GM12878 (cell line): ENCODE data around the gene TMEM254. TPM values are rescaled to one million over a fixed set of nuclear protein-coding genes. Genes with fewer than 3 reads are reported as not detected.

Source experiments
- ATAC-seq: fragments of 200-7000 bp; cut with Tn5 transposase; 3 replicates; pipeline ENCODE4 v1.9.1; 2020; ENCODE audit warnings: mild to moderate bottlenecking, moderate library complexity
- BruUV-seq: library from RNA; stranded (reverse); fragments of 400-500 nt; replicated peaks from 2 replicates; lab custom pipeline; 2021; lab: Mats Ljungman, UMichigan
- CTCF ChIA-PET: fragments of 300-600 bp; sonication (Branson Sonifier 250); formaldehyde crosslinking; extraction: SDS; loops from one replicate; lab custom pipeline; 2021; ENCODE audit warnings: inconsistent platforms; lab: Yijun Ruan, JAX
- POLR2A ChIA-PET: fragments of 350-600 bp; formaldehyde crosslinking; extraction: SDS; loops from one replicate; lab custom pipeline; 2021; ENCODE audit warnings: inconsistent platforms; lab: Charles Lee
- RAD21 ChIA-PET: fragments of 300-600 bp; sonication (Branson Sonifier 250); formaldehyde crosslinking; loops from one replicate; lab custom pipeline; 2023; ENCODE audit warnings: antibody characterized with exemption; ENCODE audit not compliant: unreplicated experiment; lab: Charles Lee
- SMC1A ChIA-PET: fragments of 300-600 bp; sonication (Branson Sonifier 250); formaldehyde crosslinking; loops from one replicate; lab custom pipeline; 2023; ENCODE audit not compliant: unreplicated experiment, uncharacterized antibody; lab: Charles Lee
- DNase-seq: peaks from one replicate; pipeline ENCODE4 v3.0.0-alpha.2; 2011; ENCODE audit warnings: low read depth, low spot score
- FAIRE-seq: peaks from 3 replicates; lab custom pipeline; 2011; peaks lifted over from hg19 to GRCh38; lab: Jason Lieb, UNC
- H2AFZ ChIP-seq: 2 replicates; pipeline ENCODE4 v1.6.0; 2011; ENCODE audit warnings: low read depth, low read length, control low read depth; ENCODE audit not compliant: control insufficient read depth
- H3K27ac ChIP-seq: 2 replicates; pipeline ENCODE4 v1.5.1; 2011; ENCODE audit warnings: control low read depth; ENCODE audit not compliant: control insufficient read depth, insufficient read depth
- H3K27me3 ChIP-seq, 2 experiments: replicated peaks in 1 of 2; 2 replicates each; pipeline versions ENCODE4 v1.6.0 to v1.6.1; 2011; ENCODE audit warnings: low read length in 1 of 2; ENCODE audit not compliant: control insufficient read depth in 2 of 2, insufficient read depth in 2 of 2
- H3K36me3 ChIP-seq, 2 experiments: 2 replicates each; pipeline ENCODE4 v1.5.1; 2011; ENCODE audit warnings: low read length in 1 of 2; ENCODE audit not compliant: control insufficient read depth in 2 of 2, insufficient read depth in 2 of 2
- H3K4me1 ChIP-seq: 2 replicates; pipeline ENCODE4 v1.6.1; 2011; ENCODE audit warnings: mild to moderate bottlenecking, low read length, moderate library complexity, mixed read lengths; ENCODE audit not compliant: control insufficient read depth, insufficient read depth
- H3K4me2 ChIP-seq: 2 replicates; pipeline ENCODE4 v1.6.0; 2011; ENCODE audit warnings: control low read depth; ENCODE audit not compliant: control insufficient read depth, insufficient read depth
- H3K4me3 ChIP-seq: fragments of 200-600 bp; sonication (generic); 2 replicates; pipeline ENCODE4 v1.5.1; 2016
- H3K79me2 ChIP-seq: 2 replicates; pipeline ENCODE4 v1.6.0; 2011; ENCODE audit warnings: low read length; ENCODE audit not compliant: control insufficient read depth, insufficient read depth
- H3K9ac ChIP-seq: 2 replicates; pipeline ENCODE4 v1.8.0; 2011; ENCODE audit warnings: low read length, control low read depth, mixed read lengths; ENCODE audit not compliant: control insufficient read depth, insufficient read depth
- H3K9me3 ChIP-seq: replicated peaks from 3 replicates; pipeline ENCODE4 v1.5.1; 2011; ENCODE audit warnings: mild to moderate bottlenecking, low read length; ENCODE audit not compliant: control insufficient read depth, insufficient read depth
- H4K20me1 ChIP-seq: 2 replicates; pipeline ENCODE4 v1.6.0; 2011; ENCODE audit not compliant: control insufficient read depth, insufficient read depth
- ELK1 ChIP-seq: IDR thresholded peaks from 2 replicates; pipeline ENCODE4 v1.6.1; 2012; ENCODE audit warnings: low read depth, low read length, improper control_type of control experiment
- GATAD2B ChIP-seq: fragments of 450-650 bp; conservative IDR thresholded peaks from 2 replicates; pipeline ENCODE4 v1.6.1; 2017; ENCODE audit warnings: low read depth, mild to moderate bottlenecking, moderate library complexity
- MXI1 ChIP-seq: fragments of 150-350 bp; IDR thresholded peaks from 2 replicates; pipeline ENCODE4 v1.6.1; 2011; ENCODE audit warnings: low read depth, mild to moderate bottlenecking, inconsistent platforms, low read length, improper control_type of control experiment
- MYC ChIP-seq: IDR thresholded peaks from 2 replicates; pipeline ENCODE4 v1.6.1; 2011; ENCODE audit warnings: mild to moderate bottlenecking, low read length, moderate library complexity, inconsistent platforms; ENCODE audit not compliant: insufficient read depth, insufficient replicate concordance, insufficient read length, severe bottlenecking
- NBN ChIP-seq: fragments of 450-650 bp; IDR thresholded peaks from 2 replicates; pipeline ENCODE4 v1.6.1; 2016
- NFXL1 ChIP-seq: fragments of 450-650 bp; IDR thresholded peaks from 2 replicates; pipeline ENCODE4 v1.6.1; 2017; ENCODE audit warnings: antibody characterized with exemption, mild to moderate bottlenecking, borderline replicate concordance
- SPI1 ChIP-seq: IDR thresholded peaks from 2 replicates; pipeline ENCODE4 v1.6.1; 2011; ENCODE audit warnings: low read depth, mild to moderate bottlenecking, low read length, moderate library complexity, borderline replicate concordance; ENCODE audit not compliant: insufficient read depth
- SRF ChIP-seq, 2 experiments: IDR thresholded peaks; 2 replicates each; pipeline ENCODE4 v1.6.1; 2011; ENCODE audit warnings: low read depth in 2 of 2, low read length in 2 of 2, mild to moderate bottlenecking in 1 of 2, moderate library complexity in 1 of 2
- TARDBP ChIP-seq: IDR thresholded peaks from 2 replicates; pipeline ENCODE4 v1.6.1; 2016; ENCODE audit warnings: borderline replicate concordance
- YY1 ChIP-seq: IDR thresholded peaks from 2 replicates; pipeline ENCODE4 v1.6.1; 2011; ENCODE audit warnings: low read depth, mild to moderate bottlenecking, low read length
- ZNF217 ChIP-seq: fragments of 450-650 bp; IDR thresholded peaks from 2 replicates; pipeline ENCODE4 v1.6.1; 2017; ENCODE audit warnings: antibody characterized with exemption, mild to moderate bottlenecking
- whole genome bisulfite sequencing: methylation state at CpG from one replicate; pipeline ENCODE4 v1.1.6; 2016; ENCODE audit warnings: low lambda C conversion rate; ENCODE audit not compliant: insufficient replicate concordance, insufficient coverage; ENCODE audit errors: missing lambda C conversion rate; 5-methylcytosine and 5-hydroxymethylcytosine counted together
- in situ Hi-C: fragments of 300-500 bp; cut with MboI; formaldehyde crosslinking; loops from 9 replicates; pipeline ENCODE4 v1.14.3; 2018; ENCODE audit warnings: mixed read lengths
- intact Hi-C: fragments of 100-400 bp; cut with micrococcal nuclease; formaldehyde crosslinking; loops from one replicate; pipeline ENCODE4 v1.14.2; 2022; ENCODE audit not compliant: unreplicated experiment
- polyA plus RNA-seq, 11 experiments: library from polyadenylated mRNA; depleted of rRNA in 4 of 11; unstranded in 6 of 11; stranded (reverse) in 5 of 11; fragments of >200 nt; fragmentation: Nextera tagmentation in 4 of 11; fragmentation: Illumina TruSeq in 1 of 11; extraction: Ambion mirVana in 4 of 11; extraction: Trizol in 1 of 11; gene quantifications; 1 replicate in 1 of 11; 2 replicates in 10 of 11; pipeline versions ENCODE4 v1.2.1 to v1.2.3, GENCODE V29; 2011 to 2016; ENCODE audit warnings: inconsistent platforms in 2 of 11, missing spikeins in 2 of 11, low read depth in 1 of 11
- total RNA-seq, 4 experiments: library from RNA; depleted of rRNA in 3 of 4; stranded (reverse); fragments of >200 nt in 3 of 4; fragmentation: Illumina TruSeq in 1 of 4; extraction: Trizol in 1 of 4; gene quantifications; 2 replicates each; pipeline versions ENCODE4 v1.2.1 to v1.2.3, GENCODE V29; 2013 to 2021
- TF ChIP-seq, protein P1 (sequence below): IDR thresholded peaks from 2 replicates; pipeline ENCODE4 v1.6.1; 2011; ENCODE audit warnings: low read depth, mild to moderate bottlenecking, low read length, moderate library complexity, borderline replicate concordance; ENCODE audit errors: extremely low read depth
- TF ChIP-seq, protein P2 (sequence below): fragments of 450-650 bp; formaldehyde crosslinking; IDR thresholded peaks from 2 replicates; pipeline ENCODE4 v1.4.0; 2022; ENCODE audit warnings: mild to moderate bottlenecking, moderate library complexity

The TMEM254 gene
- total and polyA plus RNA-seq, 10 of the 15 experiments (the other 5 are each of a cell fraction or from before 2014, with no cell fraction given), result 5.6 to 29.0 (median 13.1) TPM

GRCh38 chr10:80068270-80068669 is 10.2 kb upstream of the TMEM254 start:
- intact Hi-C loops (no loop called here), in situ Hi-C loops (no loop called here)
- ChIA-PET SMC1A (no interaction called here), RAD21 (no interaction called here), CTCF (interaction anchor here (1.9 to 5.5 kb wide), 2 partner anchors 9 to 20 kb away, joined by 9 to 22 read pairs; no protein-coding TSS in a partner anchor), POLR2A (no interaction called here)
- H3K4me2 ChIP-seq, result no peak overlapping the region
- H3K27ac ChIP-seq, result no peak overlapping the region
- FAIRE-seq (no peak), ATAC-seq (no peak), DNase-seq (no peak)
- WGBS, result 0% methylated on average over 2 of the region's 2 CpGs
- no peaks in the 10 kb centered on the region for H3K4me1 ChIP-seq
- no TSS peak for BruUV-seq
- H3K27me3 ChIP-seq, result no peaks in the 10 kb centered on the region
- H3K36me3 ChIP-seq, result no peaks in the 10 kb centered on the region
- TF ChIP-seq ZNF217 (no peak), ELK1 (no peak), GATAD2B (no peak), SPI1 (no peak)
- no peak overlapping the region for H3K9ac ChIP-seq
- H3K4me3 ChIP-seq, result no peak overlapping the region
- no peaks in the 10 kb centered on the region for H3K9me3 ChIP-seq
- H2AFZ ChIP-seq, result no peak overlapping the region
- H4K20me1 ChIP-seq, result no peaks in the 10 kb centered on the region
- H3K79me2 ChIP-seq, result no peaks in the 10 kb centered on the region

GRCh38 chr10:80070057-80070456 is 8.4 kb upstream of the TMEM254 start:
- intact Hi-C loops, result no loop called here
- H3K79me2 ChIP-seq, result no peaks in the 10 kb centered on the region
- RAD21 ChIA-PET, result no interaction called here
- no peaks in the 10 kb centered on the region for H3K27me3 ChIP-seq
- H3K9me3 ChIP-seq, result no peaks in the 10 kb centered on the region
- no peaks in the 10 kb centered on the region for H3K36me3 ChIP-seq
- no TSS peak for BruUV-seq
- H3K4me2 ChIP-seq, result no peak overlapping the region
- no peaks in the 10 kb centered on the region for H4K20me1 ChIP-seq
- SMC1A ChIA-PET, result interaction anchor here (0.7 kb wide), 1 partner anchor 24 kb away, joined by 3 read pairs; no protein-coding TSS in a partner anchor
- no peak overlapping the region for H3K4me3 ChIP-seq
- no peak for FAIRE-seq
- ATAC-seq, result no peak
- no peaks in the 10 kb centered on the region for H3K4me1 ChIP-seq
- in situ Hi-C loops, result no loop called here
- no peak overlapping the region for H3K9ac ChIP-seq
- no peak overlapping the region for H2AFZ ChIP-seq
- CTCF ChIA-PET, result interaction anchor here (0.8 to 5.5 kb wide), 3 partner anchors 11 to 22 kb away, joined by 4 to 22 read pairs (median 9); no protein-coding TSS in a partner anchor
- WGBS, result 97% methylated on average over 3 of the region's 3 CpGs
- H3K27ac ChIP-seq, result no peak overlapping the region
- POLR2A ChIA-PET, result interaction anchor here (1.2 kb wide), 1 partner anchor 10 kb away, joined by 4 read pairs; no protein-coding TSS in a partner anchor
- DNase-seq, result no peak
- no peak for TF ChIP-seq NFXL1
- no peak for TF ChIP-seq MXI1
- no peak for TF ChIP-seq MYC
- TF ChIP-seq NBN, result no peak
- TF ChIP-seq YY1, result no peak
- TF ChIP-seq, protein P1, sequence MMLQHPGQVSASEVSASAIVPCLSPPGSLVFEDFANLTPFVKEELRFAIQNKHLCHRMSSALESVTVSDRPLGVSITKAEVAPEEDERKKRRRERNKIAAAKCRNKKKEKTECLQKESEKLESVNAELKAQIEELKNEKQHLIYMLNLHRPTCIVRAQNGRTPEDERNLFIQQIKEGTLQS, result no peak
- TF ChIP-seq, protein P2, sequence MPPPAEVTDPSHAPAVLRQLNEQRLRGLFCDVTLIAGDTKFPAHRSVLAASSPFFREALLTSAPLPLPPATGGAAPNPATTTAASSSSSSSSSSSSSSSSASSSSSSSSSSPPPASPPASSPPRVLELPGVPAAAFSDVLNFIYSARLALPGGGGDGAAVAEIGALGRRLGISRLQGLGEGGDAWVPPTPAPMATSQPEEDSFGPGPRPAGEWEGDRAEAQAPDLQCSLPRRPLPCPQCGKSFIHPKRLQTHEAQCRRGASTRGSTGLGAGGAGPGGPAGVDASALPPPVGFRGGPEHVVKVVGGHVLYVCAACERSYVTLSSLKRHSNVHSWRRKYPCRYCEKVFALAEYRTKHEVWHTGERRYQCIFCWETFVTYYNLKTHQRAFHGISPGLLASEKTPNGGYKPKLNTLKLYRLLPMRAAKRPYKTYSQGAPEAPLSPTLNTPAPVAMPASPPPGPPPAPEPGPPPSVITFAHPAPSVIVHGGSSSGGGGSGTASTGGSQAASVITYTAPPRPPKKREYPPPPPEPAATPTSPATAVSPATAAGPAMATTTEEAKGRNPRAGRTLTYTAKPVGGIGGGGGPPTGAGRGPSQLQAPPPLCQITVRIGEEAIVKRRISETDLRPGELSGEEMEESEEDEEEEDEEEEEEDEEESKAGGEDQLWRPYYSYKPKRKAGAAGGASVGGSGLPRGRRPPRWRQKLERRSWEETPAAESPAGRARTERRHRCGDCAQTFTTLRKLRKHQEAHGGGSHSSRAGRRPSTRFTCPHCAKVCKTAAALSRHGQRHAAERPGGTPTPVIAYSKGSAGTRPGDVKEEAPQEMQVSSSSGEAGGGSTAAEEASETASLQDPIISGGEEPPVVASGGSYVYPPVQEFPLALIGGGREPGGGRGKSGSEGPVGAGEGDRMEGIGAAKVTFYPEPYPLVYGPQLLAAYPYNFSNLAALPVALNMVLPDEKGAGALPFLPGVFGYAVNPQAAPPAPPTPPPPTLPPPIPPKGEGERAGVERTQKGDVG (CRISPR knock-in tag), result no peak
- no peak for TF ChIP-seq SRF (IDR thresholded peaks at IDR 0.05; ENCODE audit: low read depth in 2 of 2, low read length in 2 of 2)
- no peak for TF ChIP-seq TARDBP
